Natural killer cell (primary cell): Measurements from ENCODE around the gene CRTC1. TPM values are rescaled to one million over a fixed set of nuclear protein-coding genes. Genes with fewer than 3 reads are reported as not detected.

Source experiments
- ATAC-seq, 3 donors: fragments of 150-1000 bp in 2 of 3; fragments of 200-7000 bp in 1 of 3; cut with Tn5 transposase; 1 replicate in 1 of 3; 2 replicates in 2 of 3; pipeline ENCODE4 v1.10.0; 2021; ENCODE audit warnings: mild to moderate bottlenecking in 2 of 3, moderate library complexity in 2 of 3
- DNase-seq, 2 donors: peaks; one replicate each; pipeline versions ENCODE4 v3.0.0 to v3.0.0-alpha.2; 2013 to 2021; ENCODE audit warnings: mixed read lengths in 1 of 2
- H3K27ac ChIP-seq: one replicate; pipeline ENCODE4 v1.5.1; 2013; ENCODE audit warnings: mild to moderate bottlenecking, low read length
- H3K27me3 ChIP-seq: one replicate; pipeline ENCODE4 v1.6.1; 2013; ENCODE audit warnings: low read length; ENCODE audit not compliant: control insufficient read depth, insufficient read depth
- H3K36me3 ChIP-seq: one replicate; pipeline ENCODE4 v1.6.1; 2013; ENCODE audit warnings: low read length; ENCODE audit not compliant: control insufficient read depth, insufficient read depth
- H3K4me1 ChIP-seq: one replicate; pipeline ENCODE4 v1.6.1; 2013; ENCODE audit warnings: low read length; ENCODE audit not compliant: control insufficient read depth, insufficient read depth
- H3K4me3 ChIP-seq: one replicate; pipeline ENCODE4 v1.5.1; 2013; ENCODE audit warnings: low read length
- H3K9me3 ChIP-seq: one replicate; pipeline ENCODE4 v1.6.1; 2013; ENCODE audit warnings: low read length; ENCODE audit not compliant: control insufficient read depth, insufficient read depth
- H3K27ac Mint-ChIP-seq, 2 donors: one replicate each; pipeline ENCODE4 v1.8.0; 2022; ENCODE audit warnings: mild to moderate bottlenecking in 2 of 2, mixed read lengths in 2 of 2, moderate library complexity in 1 of 2
- H3K27me3 Mint-ChIP-seq, 2 donors: one replicate each; pipeline ENCODE4 v1.8.0; 2022; ENCODE audit warnings: low read depth in 2 of 2, mixed read lengths in 2 of 2
- H3K36me3 Mint-ChIP-seq: one replicate; pipeline ENCODE4 v1.8.0; 2022; ENCODE audit warnings: mixed read lengths
- H3K4me1 Mint-ChIP-seq, 2 donors: one replicate each; pipeline ENCODE4 v1.8.0; 2022; ENCODE audit warnings: mixed read lengths in 2 of 2
- H3K4me3 Mint-ChIP-seq: one replicate; pipeline ENCODE4 v1.8.0; 2022; ENCODE audit warnings: mild to moderate bottlenecking, moderate library complexity, mixed read lengths
- H3K9me3 Mint-ChIP-seq, 2 donors: one replicate each; pipeline ENCODE4 v1.8.0; 2022; ENCODE audit warnings: mixed read lengths in 2 of 2
- WGBS: methylation state at CpG from one replicate; pipeline ENCODE4 v1.1.7; 2013; ENCODE audit warnings: missing lambda C conversion rate; ENCODE audit not compliant: insufficient coverage; 5-methylcytosine and 5-hydroxymethylcytosine counted together
- intact Hi-C: fragments of 100-400 bp; cut with micrococcal nuclease; formaldehyde crosslinking; loops from one replicate; pipeline ENCODE4 v1.14.2; 2022
- total RNA-seq, 4 donors: library from RNA; stranded (reverse); fragments of 120-200 nt in 1 of 4; gene quantifications; one replicate each; pipeline versions ENCODE4 v1.2.3 to v1.2.4, GENCODE V29; 2013 to 2022
- TF ChIP-seq, protein P1 (sequence below): fragments of 200-600 bp; IDR thresholded peaks from one replicate; pipeline ENCODE4 v1.8.0; 2022; ENCODE audit warnings: antibody characterized with exemption

Gene CRTC1
- total RNA-seq, 3 donors from 2014 or later (not counting 1 experiment from before 2014, with no cell fraction given) = 14.1 to 17.0 (median 14.3) TPM

DNA sequence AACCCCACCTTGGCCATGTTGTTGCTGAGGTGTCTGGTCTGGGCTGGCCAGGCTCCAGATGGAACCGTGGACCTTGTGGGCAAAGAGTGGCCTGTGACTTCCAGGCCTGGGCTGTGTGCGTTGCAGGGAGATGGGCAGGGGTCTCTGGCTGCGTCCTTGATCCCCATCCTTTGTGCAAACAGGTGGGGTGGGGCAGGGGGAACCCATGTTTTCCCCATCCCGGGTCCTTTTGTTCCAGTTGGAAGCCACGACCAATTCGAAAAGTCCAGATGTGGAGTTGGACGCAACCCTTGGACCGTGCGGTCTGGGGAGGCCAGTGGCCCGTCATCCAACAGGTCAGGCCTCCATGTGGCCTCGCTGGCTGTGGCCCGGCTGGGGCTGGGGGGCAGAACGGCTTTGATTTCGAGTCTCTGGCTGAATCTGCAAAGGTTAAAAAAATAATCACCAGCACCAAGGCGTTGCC lies 120.7 kb downstream of the CRTC1 start:
- no peak overlapping the region for H3K27ac Mint-ChIP-seq
- WGBS = 92% methylated on average over 15 of the region's 15 CpGs

DNA sequence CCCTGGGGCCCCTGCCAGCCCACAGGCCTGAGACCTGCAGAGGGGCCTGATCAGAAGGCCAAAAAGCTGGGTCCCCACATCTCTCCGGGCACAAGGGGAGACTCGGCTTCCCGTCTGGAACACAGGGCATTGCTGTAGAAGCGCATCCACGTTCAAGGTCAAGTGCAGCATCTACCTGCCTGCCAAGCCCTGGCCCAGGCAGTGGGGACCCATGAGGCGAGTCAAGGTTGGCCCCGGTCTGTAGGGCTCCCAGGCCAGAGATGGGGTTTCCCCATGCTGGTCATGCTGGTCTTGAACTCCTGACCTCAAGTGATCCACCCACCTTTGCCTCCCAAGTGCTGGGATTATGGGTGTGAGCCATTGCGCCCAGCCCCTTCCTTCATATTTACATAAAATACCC lies 121.2 kb downstream of the CRTC1 start:
- Histone ChIP-seq H3K36me3 (no peaks in the 10 kb centered on the region), H3K4me1 (peaks cover 6% of the 10 kb centered on the region), H3K9me3 (no peaks in the 10 kb centered on the region), H3K27me3 (peaks cover 2% of the 10 kb centered on the region), H3K27ac (no peak overlapping the region), H3K4me3 (no peak overlapping the region)
- Mint-ChIP-seq H3K9me3 (no peaks in the 10 kb centered on the region), H3K27me3 (peaks cover 0 to 3% of the 10 kb centered on the region in 2 donors), H3K4me1 (peaks cover 0 to 4% of the 10 kb centered on the region in 2 donors), H3K36me3 (no peaks in the 10 kb centered on the region), H3K4me3 (no peak overlapping the region), H3K27ac (no peak overlapping the region)
- ATAC-seq = no peak
- WGBS = 92% methylated on average over 8 of the region's 8 CpGs
- TF ChIP-seq, protein P1, sequence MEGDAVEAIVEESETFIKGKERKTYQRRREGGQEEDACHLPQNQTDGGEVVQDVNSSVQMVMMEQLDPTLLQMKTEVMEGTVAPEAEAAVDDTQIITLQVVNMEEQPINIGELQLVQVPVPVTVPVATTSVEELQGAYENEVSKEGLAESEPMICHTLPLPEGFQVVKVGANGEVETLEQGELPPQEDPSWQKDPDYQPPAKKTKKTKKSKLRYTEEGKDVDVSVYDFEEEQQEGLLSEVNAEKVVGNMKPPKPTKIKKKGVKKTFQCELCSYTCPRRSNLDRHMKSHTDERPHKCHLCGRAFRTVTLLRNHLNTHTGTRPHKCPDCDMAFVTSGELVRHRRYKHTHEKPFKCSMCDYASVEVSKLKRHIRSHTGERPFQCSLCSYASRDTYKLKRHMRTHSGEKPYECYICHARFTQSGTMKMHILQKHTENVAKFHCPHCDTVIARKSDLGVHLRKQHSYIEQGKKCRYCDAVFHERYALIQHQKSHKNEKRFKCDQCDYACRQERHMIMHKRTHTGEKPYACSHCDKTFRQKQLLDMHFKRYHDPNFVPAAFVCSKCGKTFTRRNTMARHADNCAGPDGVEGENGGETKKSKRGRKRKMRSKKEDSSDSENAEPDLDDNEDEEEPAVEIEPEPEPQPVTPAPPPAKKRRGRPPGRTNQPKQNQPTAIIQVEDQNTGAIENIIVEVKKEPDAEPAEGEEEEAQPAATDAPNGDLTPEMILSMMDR = no peak
- DNase-seq = no peak
- intact Hi-C loops = no loop called here

More for the DNA sequence above, 120.7 kb downstream of the CRTC1 start:
- DNase-seq = no peak
- Histone ChIP-seq H3K27ac (no peak overlapping the region), H3K36me3 (no peaks in the 10 kb centered on the region), H3K4me3 (no peak overlapping the region), H3K4me1 (peaks cover 2% of the 10 kb centered on the region), H3K9me3 (no peaks in the 10 kb centered on the region), H3K27me3 (peaks cover 3% of the 10 kb centered on the region)
- Mint-ChIP-seq H3K4me3 (no peak overlapping the region), H3K9me3 (no peaks in the 10 kb centered on the region), H3K27me3 (no peaks in the 10 kb centered on the region), H3K4me1 (no peaks in the 10 kb centered on the region), H3K36me3 (no peaks in the 10 kb centered on the region)
- no peak for ATAC-seq
- intact Hi-C loops = no loop called here
- TF ChIP-seq, protein P1 = no peak

- no peaks in the 10 kb centered on the region for H3K9me3 ChIP-seq
- 85% methylated on average over 19 of the region's 19 CpGs for WGBS
- no peak overlapping the region for H3K4me3 Mint-ChIP-seq
- H3K36me3 ChIP-seq = no peaks in the 10 kb centered on the region
- TF ChIP-seq, protein P1 = no peak
- DNase-seq = no peak
- H3K4me3 ChIP-seq = no peak overlapping the region
- H3K9me3 Mint-ChIP-seq = no peaks in the 10 kb centered on the region
- intact Hi-C loops = no loop called here
- peaks cover 6% of the 10 kb centered on the region for H3K4me1 ChIP-seq
- no peak overlapping the region for H3K27ac Mint-ChIP-seq
- H3K27me3 ChIP-seq = no peaks in the 10 kb centered on the region
- peaks cover 0 to 3% of the 10 kb centered on the region in 2 donors for H3K27me3 Mint-ChIP-seq
- H3K4me1 Mint-ChIP-seq = peaks cover 0 to 5% of the 10 kb centered on the region in 2 donors
- ATAC-seq = no peak
- no peak overlapping the region for H3K27ac ChIP-seq
- H3K36me3 Mint-ChIP-seq = no peaks in the 10 kb centered on the region
Measured at GRCh38 chr19:18807861-18808331, 124.4 kb downstream of the CRTC1 start.
